ENCODE results near the gene ARL3.
A peak's percentile ranks its signal among the peaks of the same experiment; 100 is the strongest.
"Not testable (repeated sequence)": the region's sequence is repeated elsewhere in the genome, so short reads cannot be mapped to it uniquely, and the experiment has no call there.

The ARL3 gene

GRCh38 chr10:102670065-102670670 is 44.0 kb downstream of the ARL3 start:
- no peak for DNase-seq

- no peak for DNase-seq
These were observed 44.8 kb downstream of the ARL3 start for GRCh38 chr10:102669206-102670064.

GRCh38 chr10:102668326-102669107 is 45.7 kb downstream of the ARL3 start:
- no peak for DNase-seq

GRCh38 chr10:102667411-102667810 is 46.8 kb downstream of the ARL3 start:
- not testable (repeated sequence) for DNase-seq

- DNase-seq = no peak
These were observed 48.2 kb downstream of the ARL3 start for GRCh38 chr10:102665904-102666509.

- no peak for DNase-seq
These were observed 52.6 kb downstream of the ARL3 start for GRCh38 chr10:102661658-102662028.

- peak in 1 of 2 experiments; percentile 38 for DNase-seq
These were observed 53.1 kb downstream of the ARL3 start for GRCh38 chr10:102660888-102661657.

- DNase-seq = no peak
These were observed 55.4 kb downstream of the ARL3 start for GRCh38 chr10:102658802-102659201.

- DNase-seq = no peak
These were observed 56.0 kb downstream of the ARL3 start for GRCh38 chr10:102657984-102658724.

GRCh38 chr10:102657451-102657850 is 56.7 kb downstream of the ARL3 start:
- no peak for DNase-seq

GRCh38 chr10:102656791-102657371 is 57.3 kb downstream of the ARL3 start:
- no peak for DNase-seq

GRCh38 chr10:102656026-102656425 is 58.2 kb downstream of the ARL3 start:
- no peak for DNase-seq

- DNase-seq = no peak
These were observed 59.2 kb downstream of the ARL3 start for GRCh38 chr10:102654969-102655368.

- DNase-seq = no peak
These were observed 59.6 kb downstream of the ARL3 start for GRCh38 chr10:102654566-102654965.

- DNase-seq = no peak
These were observed 61.1 kb downstream of the ARL3 start for GRCh38 chr10:102653060-102653459.

- no peak for DNase-seq
These were observed 61.9 kb downstream of the ARL3 start for GRCh38 chr10:102652170-102652916.

GRCh38 chr10:102651455-102652169 is 62.6 kb downstream of the ARL3 start:
- no peak for DNase-seq

- DNase-seq = no peak
These were observed 63.3 kb downstream of the ARL3 start for GRCh38 chr10:102650655-102651454.
